ENCODE measurements around the gene SOWAHD.

DNA sequence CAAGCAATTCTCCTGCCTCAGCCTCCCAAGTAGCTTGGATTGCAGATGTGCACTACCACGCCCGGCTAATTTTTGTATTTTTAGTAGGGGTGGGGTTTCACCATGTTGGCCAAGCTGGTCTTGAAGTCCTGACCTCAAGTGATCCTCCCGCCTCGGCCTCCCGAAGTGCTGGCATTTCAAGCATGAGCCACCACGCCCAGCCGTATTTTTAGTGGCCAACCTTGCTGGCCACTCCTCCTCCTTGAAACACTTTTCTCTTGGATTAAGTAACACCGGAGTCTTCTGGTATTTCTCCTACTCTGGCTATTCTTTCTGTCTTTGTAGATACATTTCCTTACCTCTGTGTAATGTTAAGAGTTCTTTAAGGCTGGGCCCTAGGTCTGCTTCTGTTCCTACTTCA is 44.2 kb downstream of the SOWAHD start:
- TF ChIP-seq POLR2AphosphoS5 (IDR thresholded peaks at IDR 0.05; ENCODE audit: low read depth, low read length) (no peak), SIN3A (IDR thresholded peaks at IDR 0.05; ENCODE audit: borderline replicate concordance, insufficient read depth, low read length) (no peak), TAF1 (IDR thresholded peaks at IDR 0.05; ENCODE audit: borderline replicate concordance, insufficient read depth, low read length) (no peak)
- TF ChIP-seq, protein P1, sequence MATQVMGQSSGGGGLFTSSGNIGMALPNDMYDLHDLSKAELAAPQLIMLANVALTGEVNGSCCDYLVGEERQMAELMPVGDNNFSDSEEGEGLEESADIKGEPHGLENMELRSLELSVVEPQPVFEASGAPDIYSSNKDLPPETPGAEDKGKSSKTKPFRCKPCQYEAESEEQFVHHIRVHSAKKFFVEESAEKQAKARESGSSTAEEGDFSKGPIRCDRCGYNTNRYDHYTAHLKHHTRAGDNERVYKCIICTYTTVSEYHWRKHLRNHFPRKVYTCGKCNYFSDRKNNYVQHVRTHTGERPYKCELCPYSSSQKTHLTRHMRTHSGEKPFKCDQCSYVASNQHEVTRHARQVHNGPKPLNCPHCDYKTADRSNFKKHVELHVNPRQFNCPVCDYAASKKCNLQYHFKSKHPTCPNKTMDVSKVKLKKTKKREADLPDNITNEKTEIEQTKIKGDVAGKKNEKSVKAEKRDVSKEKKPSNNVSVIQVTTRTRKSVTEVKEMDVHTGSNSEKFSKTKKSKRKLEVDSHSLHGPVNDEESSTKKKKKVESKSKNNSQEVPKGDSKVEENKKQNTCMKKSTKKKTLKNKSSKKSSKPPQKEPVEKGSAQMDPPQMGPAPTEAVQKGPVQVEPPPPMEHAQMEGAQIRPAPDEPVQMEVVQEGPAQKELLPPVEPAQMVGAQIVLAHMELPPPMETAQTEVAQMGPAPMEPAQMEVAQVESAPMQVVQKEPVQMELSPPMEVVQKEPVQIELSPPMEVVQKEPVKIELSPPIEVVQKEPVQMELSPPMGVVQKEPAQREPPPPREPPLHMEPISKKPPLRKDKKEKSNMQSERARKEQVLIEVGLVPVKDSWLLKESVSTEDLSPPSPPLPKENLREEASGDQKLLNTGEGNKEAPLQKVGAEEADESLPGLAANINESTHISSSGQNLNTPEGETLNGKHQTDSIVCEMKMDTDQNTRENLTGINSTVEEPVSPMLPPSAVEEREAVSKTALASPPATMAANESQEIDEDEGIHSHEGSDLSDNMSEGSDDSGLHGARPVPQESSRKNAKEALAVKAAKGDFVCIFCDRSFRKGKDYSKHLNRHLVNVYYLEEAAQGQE (IDR thresholded peaks at IDR 0.05; ENCODE audit: insufficient read depth in 1 of 2, low read depth in 2 of 2, low read length in 2 of 2): no peak

All from PFSK-1 (cell line).